Tibial artery (tissue), 4 donors: Measurements from ENCODE around the gene DGKI.

Experiments used
- DNase-seq, 2 donors: peaks; one replicate each; pipeline ENCODE4 v3.0.0-alpha.2; 2019
- H3K27ac ChIP-seq, 2 donors: fragments of 200-600 bp; sonication (generic) in 1 of 2; 1 replicate in 1 of 2; 2 replicates in 1 of 2; pipeline ENCODE4 v1.5.1; 2018 to 2019; ENCODE audit warnings: mild to moderate bottlenecking in 1 of 2
- H3K27me3 ChIP-seq, 2 donors: fragments of 200-600 bp; sonication (generic) in 1 of 2; one replicate each; pipeline versions ENCODE4 v1.5.1 to v1.6.0; 2016 to 2019
- H3K36me3 ChIP-seq, 3 donors: fragments of 200-600 bp; sonication (generic) in 2 of 3; one replicate each; pipeline ENCODE4 v1.5.1; 2016 to 2019; ENCODE audit warnings: mild to moderate bottlenecking in 2 of 3
- H3K4me1 ChIP-seq, 4 donors: fragments of 200-600 bp; sonication (generic) in 2 of 4; 1 replicate in 3 of 4; 2 replicates in 1 of 4; pipeline ENCODE4 v1.5.1; 2016 to 2019
- H3K4me3 ChIP-seq, 2 donors: fragments of 200-600 bp; sonication (generic) in 1 of 2; 1 replicate in 1 of 2; 2 replicates in 1 of 2; pipeline ENCODE4 v1.5.1; 2018 to 2019; ENCODE audit warnings: mild to moderate bottlenecking in 2 of 2
- H3K9me3 ChIP-seq, 3 donors: fragments of 200-600 bp; sonication (generic) in 1 of 3; one replicate each; pipeline ENCODE4 v1.5.1; 2016 to 2019
- CTCF ChIP-seq, 2 experiments: fragments of 200-600 bp in 1 of 2; fragments of 450-650 bp in 1 of 2; IDR thresholded peaks; one replicate each; pipeline ENCODE4 v1.5.1; 2017 to 2019; ENCODE audit warnings: antibody characterized with exemption in 2 of 2, mild to moderate bottlenecking in 1 of 2, moderate library complexity in 1 of 2
- intact Hi-C: fragments of 100-400 bp; cut with DNase I; formaldehyde crosslinking; loops from one replicate; pipeline ENCODE4 v1.15.0; 2023; ENCODE audit warnings: low total_unique reads

DGKI gene

GRCh38 chr7:137446025-137446424 is 400.7 kb downstream of the DGKI start:
- H3K9me3 ChIP-seq = no peaks in the 10 kb centered on the region
- intact Hi-C loops = no loop called here

GRCh38 chr7:137445268-137445667 is 401.5 kb downstream of the DGKI start:
- no peak for DNase-seq
- intact Hi-C loops = no loop called here
- H3K9me3 ChIP-seq = no peaks in the 10 kb centered on the region
- H3K4me3 ChIP-seq = no peak overlapping the region
- H3K27me3 ChIP-seq = no peaks in the 10 kb centered on the region
- H3K27ac ChIP-seq = no peak overlapping the region
- no peaks in the 10 kb centered on the region for H3K4me1 ChIP-seq
- TF ChIP-seq CTCF (IDR thresholded peaks at IDR 0.05) = no peak
- H3K36me3 ChIP-seq = no peaks in the 10 kb centered on the region

More at GRCh38 chr7:137446025-137446424, 400.7 kb downstream of the DGKI start:
- Histone ChIP-seq H3K4me1 (no peaks in the 10 kb centered on the region), H3K4me3 (no peak overlapping the region), H3K36me3 (no peaks in the 10 kb centered on the region), H3K27me3 (no peaks in the 10 kb centered on the region), H3K27ac (no peak overlapping the region)
- no peak for TF ChIP-seq CTCF (IDR thresholded peaks at IDR 0.05)
- no peak for DNase-seq

- Histone ChIP-seq H3K4me1 (no peaks in the 10 kb centered on the region), H3K36me3 (no peaks in the 10 kb centered on the region), H3K27ac (no peak overlapping the region), H3K27me3 (no peaks in the 10 kb centered on the region), H3K9me3 (no peaks in the 10 kb centered on the region), H3K4me3 (no peak overlapping the region)
- intact Hi-C loops = no loop called here
- TF ChIP-seq CTCF (IDR thresholded peaks at IDR 0.05) = no peak
- no peak for DNase-seq
These were observed 403.2 kb downstream of the DGKI start for GRCh38 chr7:137443616-137444015.

GRCh38 chr7:137441451-137441850 is 405.3 kb downstream of the DGKI start:
- TF ChIP-seq CTCF (IDR thresholded peaks at IDR 0.05) = no peak
- Histone ChIP-seq H3K9me3 (no peaks in the 10 kb centered on the region), H3K4me3 (no peak overlapping the region), H3K27me3 (no peaks in the 10 kb centered on the region), H3K27ac (no peak overlapping the region), H3K4me1 (no peaks in the 10 kb centered on the region), H3K36me3 (no peaks in the 10 kb centered on the region)
- no peak for DNase-seq
- intact Hi-C loops = no loop called here

GRCh38 chr7:137439829-137440825 is 406.6 kb downstream of the DGKI start:
- H3K27ac ChIP-seq = no peak overlapping the region

More at GRCh38 chr7:137439829-137440825, 406.6 kb downstream of the DGKI start:
- intact Hi-C loops = no loop called here
- Histone ChIP-seq H3K4me3 (no peak overlapping the region), H3K4me1 (no peaks in the 10 kb centered on the region), H3K9me3 (no peaks in the 10 kb centered on the region), H3K27me3 (no peaks in the 10 kb centered on the region), H3K36me3 (no peaks in the 10 kb centered on the region)
- DNase-seq = no peak
- no peak for TF ChIP-seq CTCF (IDR thresholded peaks at IDR 0.05)
